Midbrain (tissue), 1 donor: ENCODE data around the gene SYNPR.
"Not testable (repeated sequence)": the region's sequence is repeated elsewhere in the genome, so short reads cannot be mapped to it uniquely, and the experiment has no call there.

Experiments
- DNase-seq: peaks from one replicate; lab custom pipeline; 2025; lab: John Stamatoyannopoulos, UW

The SYNPR gene

GRCh38 chr3:63624941-63625560, 346.9 kb downstream of the SYNPR start:
- DNase-seq: no peak

DNA sequence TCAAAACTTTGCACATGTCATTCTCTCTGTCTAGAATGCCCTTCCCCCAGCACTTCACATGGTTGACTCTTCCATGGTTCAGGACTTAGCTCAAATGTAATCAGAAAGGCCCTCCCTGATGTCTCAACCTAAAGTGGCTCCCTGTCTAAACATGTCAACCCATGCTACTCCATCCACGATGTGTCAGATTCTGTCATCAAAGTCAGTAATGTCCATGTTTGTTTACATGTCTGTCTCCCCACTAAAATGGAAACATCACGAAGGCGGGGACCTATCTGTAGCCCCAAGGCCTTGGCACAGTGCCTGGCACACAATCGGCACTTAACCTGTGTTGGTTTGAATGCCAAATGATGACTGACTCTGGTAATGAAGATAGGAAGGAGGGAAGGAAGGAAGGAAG, 353.6 kb downstream of the SYNPR start:
- no peak for DNase-seq

DNA sequence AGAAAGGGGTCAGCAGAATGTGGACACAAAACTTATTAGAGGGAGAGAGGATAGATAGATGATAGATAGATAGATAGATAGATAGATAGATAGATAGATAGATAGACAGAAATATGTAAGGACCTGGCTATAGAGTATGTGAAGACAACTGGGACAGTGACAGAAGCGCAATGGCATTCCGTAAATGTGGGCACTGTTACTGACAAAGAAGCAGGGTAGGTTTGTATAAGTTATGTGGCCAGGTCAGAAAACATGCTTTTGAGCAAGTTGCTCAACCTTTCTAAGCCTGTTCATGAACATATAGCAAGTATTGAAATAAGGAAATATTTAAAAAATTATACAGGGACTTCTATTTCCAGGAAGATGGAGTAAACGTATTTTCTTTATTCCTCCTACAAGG, 357.1 kb downstream of the SYNPR start:
- DNase-seq: no peak

GRCh38 chr3:63639806-63640205, 361.7 kb downstream of the SYNPR start:
- no peak for DNase-seq

DNA sequence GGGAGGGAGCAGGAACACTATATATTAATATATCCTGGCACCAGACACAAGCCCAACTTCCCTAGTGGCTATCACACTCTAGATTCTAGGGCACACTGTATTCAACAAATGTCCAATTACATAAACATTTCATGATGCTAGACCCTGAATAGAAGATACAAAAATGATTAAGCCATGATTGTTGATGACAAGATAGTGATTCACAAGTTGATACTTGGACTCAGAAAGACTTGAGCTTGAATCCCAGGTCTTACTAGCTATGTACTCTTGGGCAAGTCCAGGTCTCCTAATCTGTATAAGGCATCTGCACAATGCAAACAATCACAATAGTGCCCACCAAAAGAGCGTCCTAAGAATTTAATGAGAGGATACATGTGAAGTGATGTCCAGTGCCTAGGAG, 364.4 kb downstream of the SYNPR start:
- no peak for DNase-seq

DNA sequence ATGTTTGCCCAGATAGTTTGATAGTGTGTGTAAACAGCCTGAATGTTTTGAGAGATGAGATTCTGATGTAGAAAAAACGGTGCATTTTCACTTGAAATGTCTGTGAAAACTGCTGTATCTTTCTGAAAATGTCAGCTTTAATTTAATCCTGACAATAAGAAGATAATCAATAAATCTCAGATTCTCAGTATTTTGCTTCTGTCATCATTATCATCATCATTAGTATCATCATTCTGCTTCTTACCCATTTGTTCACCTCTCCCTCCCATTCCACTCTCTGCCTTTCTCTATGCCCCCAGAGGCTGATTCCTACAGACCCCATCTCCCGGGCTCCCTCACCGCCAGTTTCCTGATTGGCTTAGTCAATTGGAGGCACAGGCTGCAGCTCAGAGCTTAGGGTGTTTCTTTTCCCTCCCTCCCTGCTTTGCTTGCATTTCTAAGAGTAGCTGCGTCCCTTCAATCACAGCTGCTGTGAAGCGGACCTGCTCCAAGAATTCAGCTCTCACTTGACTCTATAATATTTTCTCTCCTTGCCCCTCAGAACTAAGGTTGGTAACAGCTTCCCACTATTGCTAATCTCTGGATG, 366.2 kb downstream of the SYNPR start:
- DNase-seq: no peak

GRCh38 chr3:63644928-63645781, 367.0 kb downstream of the SYNPR start:
- not testable (repeated sequence) for DNase-seq

DNA sequence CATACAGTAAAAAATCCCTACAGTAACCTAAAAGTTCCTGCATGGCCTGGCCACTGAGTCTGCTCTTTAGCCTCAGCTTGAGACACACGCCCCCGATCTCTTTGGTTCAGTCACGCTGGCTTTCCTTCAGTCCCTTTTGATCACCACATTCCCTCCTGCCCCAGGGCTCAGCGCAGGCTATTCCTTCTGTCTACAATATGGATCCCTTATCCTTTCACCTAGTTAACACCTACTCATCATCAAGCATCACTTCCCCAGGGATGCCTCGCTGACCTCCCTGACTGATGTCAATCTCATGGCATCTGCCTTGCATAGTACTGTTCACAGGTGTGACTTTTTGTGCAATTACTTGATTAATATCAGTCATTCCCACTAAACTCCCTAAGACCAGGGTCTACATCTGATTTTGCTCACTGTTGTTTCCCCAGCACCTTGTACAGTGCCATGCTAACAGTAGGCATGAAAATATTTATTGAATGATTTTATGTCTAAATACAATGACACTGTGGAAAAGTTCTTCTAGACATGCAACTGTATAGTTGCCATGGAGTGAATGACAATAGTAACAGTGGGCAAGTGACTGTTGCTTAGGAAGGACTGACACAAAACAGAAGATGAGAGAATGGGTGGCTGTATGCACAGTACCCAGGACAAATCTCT, 374.1 kb downstream of the SYNPR start, which contains the start of gene SNTN:
Gene SNTN (plus strand): TSS at position 610 of the 660 bp plus-strand sequence. CDS start 13 bp downstream, at position 623.
- DNase-seq: no peak

DNA sequence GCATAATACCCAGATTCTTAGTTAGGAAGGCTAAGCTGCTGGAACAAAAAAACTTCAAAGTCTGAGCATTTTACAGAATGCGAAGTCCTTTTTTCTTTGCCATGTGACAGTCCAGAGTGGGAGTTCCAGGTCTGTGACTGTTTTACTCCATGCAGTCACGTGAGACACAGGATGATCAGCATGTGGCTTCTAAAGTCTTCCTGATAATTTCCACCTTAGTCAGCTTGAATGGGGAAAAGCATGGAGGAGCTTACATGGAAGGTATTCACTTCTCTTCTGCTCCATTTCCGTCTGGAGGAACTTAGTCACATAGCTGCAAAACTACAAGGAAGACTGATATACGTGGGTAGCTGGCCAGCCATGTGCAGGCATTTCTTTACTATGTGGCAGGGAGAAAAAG, 376.1 kb downstream of the SYNPR start:
- no peak for DNase-seq

DNA sequence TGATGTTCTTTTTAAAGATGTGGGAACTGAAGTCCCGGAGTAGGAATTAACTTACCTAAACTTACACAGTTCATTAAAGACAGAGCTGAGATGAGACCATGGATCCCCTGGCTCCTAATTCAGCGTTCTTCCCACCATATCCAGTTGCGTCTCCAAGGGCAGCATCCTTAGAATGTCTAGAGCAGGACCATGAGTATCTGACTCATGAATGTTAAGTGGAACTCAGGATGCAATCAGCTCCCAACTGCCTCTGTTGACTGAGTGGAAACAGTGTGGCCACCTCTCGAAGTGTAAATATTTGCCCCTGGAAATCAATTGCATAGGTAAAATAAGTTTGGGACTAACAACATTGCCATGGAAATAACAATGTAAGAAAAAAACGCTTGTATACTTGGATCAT, 376.8 kb downstream of the SYNPR start:
- DNase-seq: no peak

DNA sequence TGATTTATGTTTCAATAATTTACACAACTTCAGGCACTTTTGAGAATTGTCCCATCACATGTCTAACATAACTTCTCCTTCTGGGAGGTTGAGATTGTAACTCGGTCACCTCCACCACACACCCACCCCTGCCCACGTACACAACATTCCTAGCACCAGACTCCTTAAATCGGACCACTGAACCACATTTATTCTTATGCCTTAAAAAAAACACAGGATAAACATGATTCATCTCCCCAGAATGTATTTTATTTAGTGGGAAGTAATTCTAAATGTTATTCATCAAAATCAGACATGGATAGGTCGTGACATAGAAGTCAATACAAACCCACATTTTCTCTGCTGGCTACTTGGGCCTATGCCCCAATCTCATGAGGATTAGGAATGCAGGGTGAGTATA, 377.4 kb downstream of the SYNPR start:
- no peak for DNase-seq

GRCh38 chr3:63656786-63657185, 378.7 kb downstream of the SYNPR start:
- DNase-seq: no peak

- DNase-seq: no peak
These were observed 383.1 kb downstream of the SYNPR start for GRCh38 chr3:63661242-63661641.

DNA sequence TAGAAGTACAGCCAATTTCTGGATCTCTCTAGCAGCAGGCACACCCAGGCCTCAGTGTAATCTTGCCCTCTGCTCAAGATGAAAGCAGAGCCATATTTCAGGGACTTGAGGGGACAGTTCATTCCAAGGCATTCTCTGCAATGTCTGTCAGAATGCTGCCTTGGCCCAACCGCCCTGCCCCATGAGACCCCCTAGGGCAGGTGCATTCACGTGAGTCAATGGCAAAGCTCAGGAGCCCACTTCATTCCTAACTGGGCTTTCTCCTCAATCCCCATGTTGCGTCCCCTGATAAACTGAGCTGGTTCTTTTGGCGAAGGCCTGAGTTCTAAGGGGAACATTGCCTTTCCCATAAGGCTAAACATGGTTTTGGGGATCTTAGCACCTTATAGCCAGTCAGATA, 383.9 kb downstream of the SYNPR start:
- DNase-seq: no peak

- no peak for DNase-seq
These were observed 384.4 kb downstream of the SYNPR start for GRCh38 chr3:63662500-63662899.
